ENCODE measurements around the gene MTRFR.

Gene MTRFR

DNA sequence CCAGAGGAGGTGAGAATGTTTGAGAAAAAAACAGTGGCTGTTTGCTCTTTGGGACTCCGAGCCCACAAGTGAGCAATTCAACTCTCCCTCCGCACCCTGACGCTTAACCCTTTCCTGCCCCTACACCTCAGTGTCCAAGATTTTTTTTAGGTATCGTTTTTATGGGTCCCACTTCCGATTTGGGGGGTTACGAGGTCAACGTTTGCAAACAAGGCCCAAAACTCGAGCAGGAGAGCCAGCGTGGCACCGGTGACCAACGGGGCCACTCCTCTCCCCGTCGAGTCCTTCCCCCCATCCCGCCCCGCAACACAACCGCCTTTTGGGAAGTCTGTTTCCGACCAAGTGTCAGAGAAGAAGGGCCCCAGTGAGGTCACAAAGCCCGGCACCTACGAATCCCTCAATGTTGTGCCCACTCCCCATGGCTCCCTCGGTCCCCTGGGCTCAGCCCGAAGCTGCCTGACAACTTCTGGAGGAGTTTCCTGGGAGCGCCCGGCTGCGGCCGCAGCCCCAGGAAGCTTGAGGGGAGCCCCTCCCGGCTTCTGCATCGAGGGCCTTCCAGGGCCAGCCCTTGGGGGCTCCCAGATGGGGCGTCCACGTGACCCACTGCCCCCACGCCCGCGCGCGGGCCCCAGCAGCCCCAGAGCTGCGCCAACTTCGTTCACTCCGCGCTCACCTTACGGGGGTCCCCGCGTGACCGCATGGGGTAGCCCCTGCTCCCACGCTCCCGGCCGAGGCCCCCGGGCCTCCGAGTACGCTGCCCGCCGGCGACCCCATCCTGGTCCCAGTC lies 37.2 kb downstream of the MTRFR start:
- DNase-seq (ENCODE audit: low spot score): no peak

DNA sequence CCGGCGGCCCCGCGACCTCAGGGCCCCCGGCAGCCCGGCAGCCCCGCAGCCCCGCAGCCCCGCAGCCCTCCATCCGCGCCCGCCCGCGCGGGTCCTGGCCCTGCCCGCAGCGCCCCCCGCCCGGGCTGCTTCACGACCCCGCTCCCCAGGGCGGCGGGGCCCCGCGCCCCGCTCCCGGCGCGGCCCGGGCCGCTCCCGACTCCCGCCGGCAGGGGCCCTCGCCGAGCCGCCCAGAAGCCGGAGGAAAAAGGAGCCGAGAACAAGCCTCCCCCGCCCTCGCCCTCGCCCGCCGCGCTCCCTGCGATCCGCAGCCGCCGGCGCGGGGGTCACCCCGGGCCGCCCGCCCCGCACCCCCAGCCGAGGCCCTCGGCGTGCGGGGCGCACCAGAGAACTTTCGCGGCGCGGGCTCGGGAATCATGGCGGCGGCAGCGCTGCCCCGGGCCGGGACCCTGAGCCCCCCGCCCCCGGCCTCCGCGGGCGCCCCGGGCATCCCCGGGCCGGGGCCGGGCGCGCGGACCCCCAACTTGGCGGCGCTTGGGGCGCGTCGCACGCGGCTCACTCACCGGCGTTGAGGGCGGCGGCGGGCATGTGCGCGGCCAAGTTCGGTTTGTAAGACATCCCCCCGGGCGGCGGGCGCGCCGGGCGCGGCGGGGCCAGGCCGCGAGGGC lies 37.9 kb downstream of the MTRFR start:
- peak; percentile 80 for DNase-seq (ENCODE audit: low spot score)

DNA sequence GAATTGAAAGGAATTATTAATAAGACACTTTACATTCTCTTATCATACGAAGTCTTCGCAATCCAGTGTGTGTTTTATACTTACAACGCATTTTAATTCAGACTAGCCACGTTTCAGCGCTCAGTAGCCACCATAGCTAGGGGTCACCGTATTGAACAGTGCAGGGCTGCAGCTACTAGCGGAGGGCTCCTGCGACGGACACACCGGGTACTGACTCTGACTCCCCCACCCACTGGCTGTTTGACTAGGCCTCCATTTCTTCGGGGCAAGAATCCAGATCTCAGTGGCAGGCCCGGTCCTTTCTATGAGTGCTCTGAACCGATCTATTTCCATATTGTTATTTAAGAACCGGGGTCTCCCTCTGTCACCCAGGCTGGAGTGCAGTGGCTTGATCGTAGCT lies 39.9 kb downstream of the MTRFR start:
- DNase-seq (ENCODE audit: low spot score): no peak

DNA sequence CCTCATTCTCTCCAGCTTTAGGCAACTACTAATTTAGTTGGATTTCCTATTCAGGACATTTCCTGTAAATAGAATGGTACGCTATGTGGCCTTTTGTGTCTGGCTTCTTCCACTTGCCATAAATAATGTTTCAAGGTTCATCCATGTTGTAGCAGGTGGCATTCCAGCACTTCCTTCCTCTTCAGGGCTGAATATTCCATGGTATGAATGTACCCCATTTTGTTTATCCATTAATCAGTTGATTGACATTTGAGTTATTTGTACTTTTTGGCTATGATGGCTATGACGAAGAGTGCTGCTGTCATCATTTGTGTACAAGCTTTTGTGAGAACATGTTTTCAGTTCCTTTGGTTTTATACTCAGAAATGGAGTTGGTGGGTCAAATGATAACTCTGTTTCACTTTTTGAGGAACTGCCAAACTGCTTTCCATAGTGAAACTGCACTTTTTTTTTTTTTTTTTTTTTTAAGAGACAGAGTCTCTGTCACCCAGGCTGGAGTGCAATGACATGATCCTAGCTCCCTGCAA lies 44.9 kb downstream of the MTRFR start:
- no peak for DNase-seq (ENCODE audit: low spot score)

DNA sequence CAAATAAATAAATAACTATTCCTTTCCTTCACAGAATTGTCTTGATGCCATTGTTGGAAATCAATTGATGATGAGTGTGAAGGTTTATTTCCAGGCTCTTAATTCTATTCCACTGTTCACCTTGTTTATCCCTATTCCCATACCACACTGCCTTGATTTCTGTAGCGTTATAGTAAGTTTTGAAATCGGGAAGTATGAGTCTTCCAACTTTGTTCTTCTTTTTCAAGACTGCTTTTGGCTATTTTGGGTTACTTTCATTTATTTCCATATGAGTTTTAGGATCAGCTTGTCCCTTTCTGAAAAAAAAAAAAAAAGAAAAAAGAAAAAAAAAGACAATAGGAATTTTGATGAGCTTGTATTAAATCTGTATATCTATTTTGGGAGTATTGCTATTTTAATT lies 47.7 kb downstream of the MTRFR start:
- DNase-seq (ENCODE audit: low spot score): no peak

DNA sequence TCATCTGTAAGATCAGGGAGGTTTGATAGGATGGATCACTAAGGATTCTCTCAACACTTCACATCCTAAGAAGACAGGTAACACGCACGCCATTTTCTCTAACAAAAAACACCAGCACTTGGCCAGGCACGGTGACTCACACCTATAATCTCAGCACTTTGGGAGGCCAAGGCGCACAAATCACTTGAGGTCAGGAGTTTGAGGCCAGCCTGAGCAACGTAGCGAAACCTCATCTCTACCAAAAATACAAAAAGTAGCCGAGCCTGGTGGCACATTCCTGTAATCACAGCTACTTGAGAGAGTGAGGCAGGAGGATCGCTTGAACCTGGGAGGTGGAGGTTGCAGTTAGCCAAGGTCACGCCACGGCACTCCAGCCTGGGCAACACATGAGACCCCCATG lies 48.9 kb downstream of the MTRFR start:
- DNase-seq (ENCODE audit: low spot score): no peak

DNA sequence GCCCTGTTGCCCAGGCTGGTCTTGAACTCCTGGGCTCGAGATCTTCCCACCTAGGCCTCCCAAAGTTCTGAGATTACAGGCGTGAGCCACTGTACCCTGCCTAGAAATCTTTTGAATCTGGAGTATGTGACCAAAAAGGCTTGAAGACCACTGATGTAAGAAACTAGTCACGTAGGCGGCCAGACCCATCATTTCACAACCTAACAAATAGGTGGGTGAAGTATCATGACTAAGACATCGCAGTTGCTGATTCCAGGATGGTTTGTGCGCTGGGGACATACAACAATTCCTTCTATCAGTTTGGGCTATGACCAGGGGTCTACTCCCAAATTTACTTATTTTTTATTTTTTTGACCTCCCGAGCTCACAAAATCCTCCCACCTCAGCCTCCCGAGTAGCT lies 50.2 kb downstream of the MTRFR start:
- DNase-seq (ENCODE audit: low spot score): no peak

DNA sequence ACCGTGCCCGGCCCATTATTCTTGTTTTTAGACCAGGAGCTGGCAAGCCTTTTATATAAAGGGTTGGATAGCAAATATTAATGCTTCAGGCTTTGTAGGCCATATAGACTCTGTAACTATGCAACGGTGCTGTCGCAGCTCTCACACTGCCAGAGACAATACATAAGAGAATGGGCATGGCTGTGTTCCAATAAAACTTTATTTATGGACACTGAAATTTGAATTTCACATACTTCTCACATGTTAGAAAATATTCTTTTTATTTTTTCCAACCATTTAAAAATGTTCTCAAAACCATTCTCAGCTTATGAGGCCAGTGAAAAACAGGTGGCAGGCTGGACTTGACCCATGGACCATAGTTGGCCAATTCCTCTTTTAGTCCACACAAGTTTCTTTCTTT lies 51.4 kb downstream of the MTRFR start:
- DNase-seq (ENCODE audit: low spot score): no peak

DNA sequence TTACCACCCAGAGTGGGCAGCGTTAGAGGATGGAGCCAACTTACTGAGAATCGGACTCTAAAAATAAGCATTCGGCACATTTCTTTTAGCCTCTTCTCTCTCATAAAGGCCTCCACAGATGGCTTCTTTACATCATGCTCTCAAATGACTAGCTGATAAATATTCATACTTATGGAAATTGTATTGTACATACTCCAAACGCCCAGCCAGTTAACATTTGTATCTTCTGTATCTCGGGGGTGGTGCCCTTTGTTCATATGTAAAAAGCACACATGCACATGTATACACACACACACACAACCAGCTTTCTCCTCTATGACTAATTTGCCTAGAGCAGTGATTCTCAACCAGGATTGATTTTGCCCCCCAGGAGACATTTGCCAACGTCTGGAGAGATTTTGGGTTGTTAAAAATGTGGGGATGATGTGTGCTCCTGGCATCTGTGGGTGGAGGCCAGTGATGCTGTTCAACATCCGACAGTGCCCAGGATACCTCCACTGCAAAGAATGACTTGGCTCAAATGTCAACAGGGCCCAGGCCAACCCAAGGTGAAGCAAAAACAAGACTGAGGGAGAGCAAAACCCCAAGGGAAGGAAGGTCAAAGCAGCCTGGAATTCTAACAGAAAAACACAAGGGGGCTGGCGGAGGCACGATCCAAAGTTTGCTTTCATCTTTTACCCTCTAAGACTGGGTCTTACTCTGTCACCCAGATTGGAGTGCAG lies 53.6 kb downstream of the MTRFR start:
- no peak for DNase-seq (ENCODE audit: low spot score)

DNA sequence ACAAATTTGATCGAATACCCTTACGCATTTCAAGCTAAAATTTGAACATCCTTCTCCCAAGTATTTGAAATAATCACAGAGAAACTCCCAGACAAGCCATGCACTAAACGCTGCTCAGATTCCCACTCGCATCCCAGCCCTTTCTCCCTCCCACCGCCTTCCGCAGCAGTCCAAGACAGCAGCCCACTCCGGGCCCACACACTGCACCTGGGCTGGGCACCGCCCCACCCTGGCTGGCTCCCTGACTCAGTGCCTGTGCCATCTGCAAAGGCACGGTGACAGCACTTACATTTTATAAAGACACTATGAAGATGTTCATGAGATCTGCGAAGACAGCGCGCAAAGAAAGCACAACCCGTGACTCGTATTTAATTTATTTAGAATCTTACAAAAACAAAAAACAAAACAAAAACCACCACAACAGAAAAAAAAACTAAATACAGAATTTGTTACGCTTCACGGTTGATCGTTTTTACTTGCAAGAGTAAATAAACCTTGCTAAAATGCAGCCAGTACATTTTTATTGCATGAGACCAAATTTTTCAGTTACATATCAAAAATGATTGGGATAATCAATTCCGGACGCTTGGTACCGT lies 55.6 kb downstream of the MTRFR start:
- no peak for DNase-seq (ENCODE audit: low spot score)

DNA sequence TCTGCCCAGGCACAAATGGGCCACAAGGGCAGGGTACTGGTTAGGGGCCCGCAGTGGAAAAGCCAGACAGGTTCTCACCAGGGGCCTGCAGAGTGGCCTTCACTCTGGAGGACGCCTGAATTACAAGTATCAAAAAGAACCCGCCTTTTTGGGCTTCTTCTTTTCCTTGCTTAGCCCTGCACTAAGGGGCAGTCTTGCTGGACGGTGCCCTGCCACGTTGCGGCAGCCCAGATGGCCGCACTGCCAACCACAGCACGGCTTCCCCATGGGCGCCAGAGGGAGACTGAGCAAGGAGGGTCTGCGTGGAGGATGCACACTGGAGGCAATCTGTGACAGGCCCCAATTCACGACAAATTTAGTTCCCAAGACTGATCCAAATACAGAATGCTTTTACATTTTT lies 56.7 kb downstream of the MTRFR start:
- no peak for DNase-seq (ENCODE audit: low spot score)

DNA sequence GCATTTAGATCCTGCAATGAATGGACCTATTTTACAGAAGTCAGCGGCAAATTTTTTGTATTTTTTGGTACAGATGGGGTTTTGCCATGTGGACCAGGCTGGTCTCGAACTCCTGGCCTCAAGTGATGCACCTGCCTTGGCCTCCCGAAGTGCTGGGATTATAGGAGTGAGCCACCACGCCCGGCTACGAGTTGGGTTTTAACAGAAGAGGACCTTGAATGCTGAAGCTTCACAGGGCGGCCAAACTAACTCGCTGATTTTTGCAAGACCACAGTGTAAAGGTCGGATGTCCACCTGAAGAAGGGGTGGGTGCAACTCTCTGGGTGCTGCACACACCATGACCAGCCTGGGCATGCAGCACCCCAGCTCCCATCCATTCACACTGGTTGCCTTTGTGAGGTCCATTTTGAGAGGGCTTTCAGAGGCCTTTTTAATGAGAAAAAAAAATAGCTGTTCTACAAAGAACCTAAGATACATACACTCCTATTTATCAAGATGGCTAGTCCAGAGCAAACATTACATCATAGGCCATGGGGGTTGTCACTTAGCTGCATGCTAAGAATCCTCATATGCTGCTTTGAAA lies 60.0 kb downstream of the MTRFR start:
- no peak for DNase-seq (ENCODE audit: low spot score)

DNA sequence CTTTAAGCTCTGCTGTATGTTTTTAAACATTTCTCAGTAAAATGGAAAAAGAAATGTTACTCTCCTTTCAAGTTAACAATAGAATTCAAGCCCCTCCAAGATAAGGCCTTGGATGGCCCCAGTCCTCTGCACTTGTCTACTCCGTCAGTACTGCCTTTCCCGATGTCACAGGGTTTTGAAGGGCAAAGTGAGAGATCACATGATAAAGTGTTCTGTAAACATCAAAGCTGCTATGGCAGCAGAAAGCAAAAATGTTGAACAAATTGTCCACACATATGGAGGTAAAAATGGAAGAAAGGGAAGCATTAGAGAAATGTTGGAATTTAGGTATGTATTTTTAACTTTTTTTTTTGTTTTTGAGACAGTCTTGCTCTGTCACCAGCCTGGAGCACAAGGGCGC lies 71.9 kb downstream of the MTRFR start:
- DNase-seq (ENCODE audit: low spot score): no peak

DNA sequence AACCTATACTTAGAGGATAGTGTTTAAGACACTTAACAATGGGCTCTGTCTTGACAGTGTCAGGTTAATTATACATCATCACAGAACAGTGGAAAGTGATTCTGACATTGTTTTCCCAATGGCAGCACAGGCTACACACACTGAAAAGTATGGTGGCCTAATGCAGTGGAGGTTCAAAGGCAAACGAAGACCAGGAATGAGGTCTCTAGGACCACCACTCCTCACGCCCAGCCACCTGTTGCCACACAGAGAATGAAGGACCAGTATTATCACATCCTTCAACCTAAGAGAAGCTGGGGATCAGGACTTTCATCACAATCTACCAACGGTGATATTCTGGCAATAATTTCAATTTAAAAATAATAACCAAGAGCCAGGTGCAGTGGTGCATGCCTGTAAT lies 73.0 kb downstream of the MTRFR start:
- DNase-seq (ENCODE audit: low spot score): no peak

All from LoVo (cell line).